Fibroblast of gingiva (primary cell): Measurements from ENCODE around the gene GALNT10.

Experiments used
- DNase-seq: peaks from one replicate; pipeline ENCODE4 v3.0.0-alpha.2; 2011; ENCODE audit warnings: low read depth

Gene GALNT10

GRCh38 chr5:154445422-154446194 lies 255.1 kb downstream of the GALNT10 start, which contains the start of gene SAP30L:
Gene SAP30L, plus strand, starts transcription at chr5:154445997. Its CDS starts 608 bp downstream, at chr5:154446605.
- peak; percentile 92 for DNase-seq

- DNase-seq = peak; percentile 36
Measured at GRCh38 chr5:154446195-154447088, 255.9 kb downstream of the GALNT10 start.

GRCh38 chr5:154447089-154447725 lies 256.7 kb downstream of the GALNT10 start:
- no peak for DNase-seq

GRCh38 chr5:154449786-154450185 lies 259.3 kb downstream of the GALNT10 start:
- peak; percentile 15 for DNase-seq

GRCh38 chr5:154451957-154452356 lies 261.4 kb downstream of the GALNT10 start:
- DNase-seq = no peak

- no peak for DNase-seq
Measured at GRCh38 chr5:154455585-154455984, 265.1 kb downstream of the GALNT10 start.

GRCh38 chr5:154456540-154456939 lies 266.0 kb downstream of the GALNT10 start:
- DNase-seq = no peak

GRCh38 chr5:154459015-154459414 lies 268.5 kb downstream of the GALNT10 start:
- no peak for DNase-seq

GRCh38 chr5:154460172-154460571 lies 269.6 kb downstream of the GALNT10 start:
- DNase-seq = no peak

GRCh38 chr5:154461531-154461930 lies 271.0 kb downstream of the GALNT10 start:
- DNase-seq = peak; percentile 35

- DNase-seq = no peak
Measured at GRCh38 chr5:154464438-154464837, 273.9 kb downstream of the GALNT10 start.

GRCh38 chr5:154465169-154465568 lies 274.6 kb downstream of the GALNT10 start:
- DNase-seq = peak; percentile 73

GRCh38 chr5:154466147-154466546 lies 275.6 kb downstream of the GALNT10 start:
- no peak for DNase-seq

GRCh38 chr5:154466671-154467070 lies 276.1 kb downstream of the GALNT10 start:
- no peak for DNase-seq

- DNase-seq = peak; percentile 43
Measured at GRCh38 chr5:154467655-154468354, 277.3 kb downstream of the GALNT10 start.

GRCh38 chr5:154470137-154470536 lies 279.6 kb downstream of the GALNT10 start:
- DNase-seq = no peak
